Activated naive CD8-positive, alpha-beta T cell treated with anti-CD3 and anti-CD28 coated beads, Interleukin-2, amount 50 U/mL, for 24 hours (primary cell): ENCODE data around the gene USP11.

ENCODE experiments used
- ATAC-seq: fragments of 150-1000 bp; cut with Tn5 transposase; one replicate; pipeline ENCODE4 v1.10.0; 2021
- DNase-seq: peaks from one replicate; pipeline ENCODE4 v3.0.0; 2021
- H3K27ac Mint-ChIP-seq: one replicate; pipeline ENCODE4 v1.8.0; 2021; ENCODE audit warnings: mild to moderate bottlenecking, mixed read lengths
- H3K27me3 Mint-ChIP-seq: one replicate; pipeline ENCODE4 v1.8.0; 2021; ENCODE audit warnings: mixed read lengths
- H3K36me3 Mint-ChIP-seq: one replicate; pipeline ENCODE4 v1.8.0; 2021; ENCODE audit warnings: low read depth, mixed read lengths
- H3K4me1 Mint-ChIP-seq: one replicate; pipeline ENCODE4 v1.8.0; 2021; ENCODE audit warnings: mixed read lengths
- H3K4me3 Mint-ChIP-seq: one replicate; pipeline ENCODE4 v1.8.0; 2021; ENCODE audit warnings: mild to moderate bottlenecking, moderate library complexity, mixed read lengths
- H3K9me3 Mint-ChIP-seq: one replicate; pipeline ENCODE4 v1.8.0; 2021; ENCODE audit warnings: mixed read lengths

Gene USP11

DNA sequence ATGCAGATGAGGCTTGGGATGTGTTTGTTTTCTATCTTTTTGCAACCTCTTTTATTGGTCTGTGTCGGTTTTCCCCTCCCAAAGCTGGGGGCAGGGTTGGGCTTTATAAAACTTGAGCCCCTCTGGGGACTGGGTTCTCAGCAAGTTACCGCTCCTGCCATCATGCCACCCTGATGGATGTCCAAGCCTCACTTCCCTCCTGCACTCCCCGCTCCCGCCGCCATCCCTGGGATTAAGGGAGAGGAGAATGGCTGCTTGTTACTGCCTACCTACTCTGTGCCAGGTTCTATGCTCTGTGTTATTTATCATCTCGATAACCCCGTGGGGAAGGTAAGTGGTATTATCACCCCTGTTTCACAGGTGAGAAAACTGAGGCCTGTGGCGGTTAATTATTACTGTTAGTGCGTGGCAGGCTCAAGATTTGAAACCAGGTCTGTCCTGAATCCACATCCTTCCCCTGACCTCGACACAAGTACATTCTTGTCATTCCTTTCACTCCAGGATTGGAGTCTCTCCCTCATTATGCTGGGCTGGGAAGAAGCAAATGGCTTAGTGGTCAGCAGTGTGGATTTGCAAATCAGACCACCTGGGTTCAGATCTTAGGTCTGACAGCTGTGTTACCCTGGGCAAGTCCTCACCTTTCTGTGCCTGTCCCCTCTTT lies 34.7 kb upstream of the USP11 start:
- Mint-ChIP-seq H3K36me3 (peaks cover 42% of the 10 kb centered on the region), H3K4me1 (peaks cover 36% of the 10 kb centered on the region), H3K9me3 (no peaks in the 10 kb centered on the region), H3K27ac (no peak overlapping the region), H3K4me3 (no peak overlapping the region), H3K27me3 (no peaks in the 10 kb centered on the region)
- ATAC-seq (no peak), DNase-seq (no peak)

GRCh38 chrX:47198687-47199080 lies 34.1 kb upstream of the USP11 start:
- H3K9me3 Mint-ChIP-seq = no peaks in the 10 kb centered on the region

GRCh38 chrX:47199286-47199685 lies 33.5 kb upstream of the USP11 start:
- H3K36me3 Mint-ChIP-seq = peaks cover 41% of the 10 kb centered on the region
- H3K4me3 Mint-ChIP-seq = no peak overlapping the region
- H3K27me3 Mint-ChIP-seq = no peaks in the 10 kb centered on the region
- DNase-seq (no peak), ATAC-seq (no peak)
- no peak overlapping the region for H3K27ac Mint-ChIP-seq
- no peaks in the 10 kb centered on the region for H3K9me3 Mint-ChIP-seq
- peaks cover 32% of the 10 kb centered on the region for H3K4me1 Mint-ChIP-seq

More at GRCh38 chrX:47198687-47199080, 34.1 kb upstream of the USP11 start:
- no peaks in the 10 kb centered on the region for H3K27me3 Mint-ChIP-seq
- H3K4me1 Mint-ChIP-seq = peaks cover 32% of the 10 kb centered on the region
- ATAC-seq (no peak), DNase-seq (no peak)
- H3K4me3 Mint-ChIP-seq = no peak overlapping the region
- H3K27ac Mint-ChIP-seq = no peak overlapping the region
- peaks cover 42% of the 10 kb centered on the region for H3K36me3 Mint-ChIP-seq

DNA sequence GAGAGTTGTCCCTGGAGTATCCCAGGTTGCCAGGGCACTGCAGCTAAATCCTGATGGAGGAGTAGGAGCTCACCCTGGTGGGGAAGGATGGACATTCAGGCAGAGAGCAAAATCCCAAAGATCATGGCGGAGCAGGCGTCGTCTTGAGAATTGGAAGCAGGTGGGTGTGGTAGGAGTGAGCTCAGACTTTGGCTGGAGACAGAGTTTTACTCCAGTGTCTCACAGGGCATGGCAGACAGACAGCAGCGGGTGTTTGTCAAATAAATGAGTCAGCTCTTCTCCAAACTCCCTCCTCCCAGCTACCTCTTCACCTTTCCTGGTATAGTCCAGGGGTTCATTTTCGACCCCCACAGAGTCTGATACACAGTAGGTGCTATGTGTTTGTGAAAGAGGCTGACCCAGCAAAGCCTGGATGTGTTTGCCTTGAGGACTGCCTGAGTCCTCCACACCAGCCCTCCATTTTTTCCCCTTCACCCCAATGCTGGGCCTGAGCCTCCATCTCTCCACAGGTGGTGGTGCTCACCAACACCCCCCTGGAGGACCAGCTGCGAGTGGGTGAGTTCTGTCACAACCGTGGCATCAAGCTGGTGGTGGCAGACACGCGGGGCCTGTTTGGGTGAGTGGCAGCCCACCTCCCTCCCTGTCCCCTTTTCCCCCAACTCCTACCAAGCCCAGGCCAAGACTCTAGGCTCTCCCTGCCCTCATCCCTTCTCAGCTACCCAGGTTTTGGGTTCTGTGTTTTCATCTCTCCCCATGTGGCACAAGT lies 32.2 kb upstream of the USP11 start:
- ATAC-seq (no peak), DNase-seq (no peak)
- H3K36me3 Mint-ChIP-seq = peaks cover 38% of the 10 kb centered on the region
- no peak overlapping the region for H3K4me3 Mint-ChIP-seq
- no peak overlapping the region for H3K27ac Mint-ChIP-seq
- H3K9me3 Mint-ChIP-seq = no peaks in the 10 kb centered on the region
- no peaks in the 10 kb centered on the region for H3K27me3 Mint-ChIP-seq
- peaks cover 24% of the 10 kb centered on the region for H3K4me1 Mint-ChIP-seq

DNA sequence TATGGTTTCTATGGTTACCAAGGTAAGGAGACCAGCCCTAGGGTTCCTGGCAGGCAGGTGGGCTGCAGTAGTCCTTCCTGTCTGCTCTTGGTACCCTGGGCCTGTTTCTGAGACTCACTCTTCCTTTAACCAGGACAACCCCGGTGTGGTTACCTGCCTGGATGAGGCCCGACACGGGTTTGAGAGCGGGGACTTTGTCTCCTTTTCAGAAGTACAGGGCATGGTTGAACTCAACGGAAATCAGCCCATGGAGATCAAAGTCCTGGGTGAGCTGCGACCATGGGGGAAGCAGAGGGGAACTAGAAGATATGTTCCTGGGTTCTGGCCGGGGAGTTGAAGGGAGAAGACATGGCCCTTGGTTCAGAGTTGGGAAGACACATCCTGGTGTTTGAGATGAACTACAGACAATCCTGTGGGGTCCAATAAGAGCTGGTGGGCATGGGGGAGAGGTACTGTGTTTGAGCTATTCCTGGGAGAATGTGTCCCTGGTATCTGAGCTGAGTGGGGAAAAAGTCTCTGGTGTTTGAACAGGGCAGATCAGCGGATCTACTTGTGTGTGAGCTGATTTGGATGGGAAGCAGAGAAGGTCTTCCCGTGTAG lies 31.4 kb upstream of the USP11 start:
- H3K4me1 Mint-ChIP-seq = peaks cover 15% of the 10 kb centered on the region
- H3K27ac Mint-ChIP-seq = no peak overlapping the region
- no peaks in the 10 kb centered on the region for H3K27me3 Mint-ChIP-seq
- H3K9me3 Mint-ChIP-seq = no peaks in the 10 kb centered on the region
- no peak for ATAC-seq
- no peak for DNase-seq
- peaks cover 34% of the 10 kb centered on the region for H3K36me3 Mint-ChIP-seq
- no peak overlapping the region for H3K4me3 Mint-ChIP-seq

DNA sequence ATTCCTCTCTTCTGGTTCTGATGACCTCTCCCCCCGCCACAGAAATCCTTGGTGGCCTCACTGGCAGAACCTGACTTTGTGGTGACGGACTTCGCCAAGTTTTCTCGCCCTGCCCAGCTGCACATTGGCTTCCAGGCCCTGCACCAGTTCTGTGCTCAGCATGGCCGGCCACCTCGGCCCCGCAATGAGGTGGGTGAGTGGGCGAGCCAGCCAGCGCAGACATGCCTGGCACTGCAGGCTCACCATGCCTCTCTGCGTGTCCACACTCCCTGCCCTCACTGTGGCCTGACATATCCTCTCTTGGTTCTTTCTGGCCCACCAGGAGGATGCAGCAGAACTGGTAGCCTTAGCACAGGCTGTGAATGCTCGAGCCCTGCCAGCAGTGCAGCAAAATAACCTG lies 30.5 kb upstream of the USP11 start:
- Mint-ChIP-seq H3K27ac (no peak overlapping the region), H3K4me1 (peaks cover 7% of the 10 kb centered on the region), H3K9me3 (no peaks in the 10 kb centered on the region), H3K27me3 (no peaks in the 10 kb centered on the region), H3K4me3 (no peak overlapping the region), H3K36me3 (peaks cover 42% of the 10 kb centered on the region)
- DNase-seq (no peak), ATAC-seq (no peak)

GRCh38 chrX:47202877-47203276 lies 29.9 kb upstream of the USP11 start:
- Mint-ChIP-seq H3K27ac (no peak overlapping the region), H3K27me3 (no peaks in the 10 kb centered on the region), H3K4me3 (no peak overlapping the region), H3K9me3 (no peaks in the 10 kb centered on the region), H3K4me1 (peaks cover 3% of the 10 kb centered on the region), H3K36me3 (peaks cover 43% of the 10 kb centered on the region)
- ATAC-seq = no peak
- no peak for DNase-seq

- peaks cover 3% of the 10 kb centered on the region for H3K4me1 Mint-ChIP-seq
- H3K27ac Mint-ChIP-seq = no peak overlapping the region
- H3K9me3 Mint-ChIP-seq = no peaks in the 10 kb centered on the region
- no peaks in the 10 kb centered on the region for H3K27me3 Mint-ChIP-seq
- no peak overlapping the region for H3K4me3 Mint-ChIP-seq
- ATAC-seq (no peak), DNase-seq (no peak)
- peaks cover 37% of the 10 kb centered on the region for H3K36me3 Mint-ChIP-seq
Measured at GRCh38 chrX:47204970-47205369, 27.8 kb upstream of the USP11 start.

DNA sequence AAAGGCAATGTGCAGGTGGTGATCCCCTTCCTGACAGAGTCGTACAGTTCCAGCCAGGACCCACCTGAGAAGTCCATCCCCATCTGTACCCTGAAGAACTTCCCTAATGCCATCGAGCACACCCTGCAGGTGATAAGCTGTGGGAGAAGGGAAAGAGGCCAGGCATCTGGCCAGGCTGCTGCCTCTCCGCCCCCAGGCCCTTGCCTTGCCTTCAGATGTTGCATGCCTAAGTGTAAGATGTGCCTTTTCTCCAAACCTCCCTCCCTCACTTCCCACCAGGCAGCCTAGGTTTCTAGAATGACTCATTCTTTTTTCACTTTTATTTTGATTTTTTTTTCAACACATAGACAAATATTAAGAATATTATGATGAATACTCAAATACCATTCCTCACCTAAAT lies 26.5 kb upstream of the USP11 start:
- ATAC-seq (no peak), DNase-seq (no peak)
- Mint-ChIP-seq H3K4me3 (no peak overlapping the region), H3K36me3 (peaks cover 28% of the 10 kb centered on the region), H3K9me3 (no peaks in the 10 kb centered on the region), H3K27me3 (no peaks in the 10 kb centered on the region), H3K4me1 (peaks cover 3% of the 10 kb centered on the region), H3K27ac (no peak overlapping the region)

DNA sequence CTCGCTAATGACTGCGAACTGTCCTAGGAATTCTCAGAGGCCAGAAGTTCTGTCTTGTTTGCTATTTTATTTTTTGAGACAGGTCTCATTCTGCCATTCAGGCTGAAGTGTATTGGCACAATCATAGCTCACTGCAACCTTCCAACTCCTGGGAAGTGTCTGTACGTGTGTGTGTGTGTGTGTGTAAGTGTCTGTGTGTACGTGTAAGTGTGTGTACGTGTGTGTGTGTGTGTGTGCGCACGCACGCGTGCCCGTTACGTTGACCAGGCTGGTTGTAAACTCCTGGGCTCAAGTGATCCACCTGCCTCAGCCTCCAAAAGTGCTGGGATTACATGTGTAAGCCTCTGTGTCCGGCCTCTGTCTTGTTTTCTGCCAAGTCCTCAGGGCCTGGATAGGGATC lies 24.7 kb upstream of the USP11 start:
- no peak overlapping the region for H3K4me3 Mint-ChIP-seq
- DNase-seq (no peak), ATAC-seq (no peak)
- H3K36me3 Mint-ChIP-seq = peaks cover 25% of the 10 kb centered on the region
- no peaks in the 10 kb centered on the region for H3K27me3 Mint-ChIP-seq
- H3K27ac Mint-ChIP-seq = no peak overlapping the region
- peaks cover 3% of the 10 kb centered on the region for H3K4me1 Mint-ChIP-seq
- H3K9me3 Mint-ChIP-seq = no peaks in the 10 kb centered on the region

DNA sequence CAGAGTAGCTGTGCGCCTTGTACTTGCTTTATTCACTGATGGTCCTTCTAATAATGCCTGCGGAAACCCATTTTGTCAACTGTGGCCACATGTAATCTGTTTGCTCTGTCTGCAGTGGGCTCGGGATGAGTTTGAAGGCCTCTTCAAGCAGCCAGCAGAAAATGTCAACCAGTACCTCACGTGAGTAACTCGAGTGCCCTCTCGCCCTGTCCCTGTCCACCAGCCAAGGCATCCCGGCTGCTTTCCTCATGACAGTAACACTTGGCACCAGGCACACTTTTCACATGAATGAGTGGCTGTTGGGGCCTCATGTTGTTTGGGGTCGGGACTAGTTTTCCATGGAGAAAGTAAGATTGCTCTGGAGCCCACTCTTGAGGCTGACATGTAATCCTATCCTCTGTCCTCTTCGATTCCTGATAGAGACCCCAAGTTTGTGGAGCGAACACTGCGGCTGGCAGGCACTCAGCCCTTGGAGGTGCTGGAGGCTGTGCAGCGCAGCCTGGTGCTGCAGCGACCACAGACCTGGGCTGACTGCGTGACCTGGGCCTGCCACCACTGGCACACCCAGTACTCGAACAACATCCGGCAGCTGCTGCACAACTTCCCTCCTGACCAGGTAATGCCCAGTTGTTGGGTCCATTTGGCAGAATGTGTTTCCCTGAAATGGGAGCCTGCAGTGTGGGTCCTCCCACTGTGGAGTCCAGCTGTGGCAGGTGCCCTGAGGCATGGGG lies 23.1 kb upstream of the USP11 start:
- peaks cover 29% of the 10 kb centered on the region for H3K36me3 Mint-ChIP-seq
- H3K4me3 Mint-ChIP-seq = no peak overlapping the region
- ATAC-seq (no peak), DNase-seq (no peak)
- no peaks in the 10 kb centered on the region for H3K9me3 Mint-ChIP-seq
- no peaks in the 10 kb centered on the region for H3K27me3 Mint-ChIP-seq
- H3K27ac Mint-ChIP-seq = no peak overlapping the region
- H3K4me1 Mint-ChIP-seq = peaks cover 5% of the 10 kb centered on the region

DNA sequence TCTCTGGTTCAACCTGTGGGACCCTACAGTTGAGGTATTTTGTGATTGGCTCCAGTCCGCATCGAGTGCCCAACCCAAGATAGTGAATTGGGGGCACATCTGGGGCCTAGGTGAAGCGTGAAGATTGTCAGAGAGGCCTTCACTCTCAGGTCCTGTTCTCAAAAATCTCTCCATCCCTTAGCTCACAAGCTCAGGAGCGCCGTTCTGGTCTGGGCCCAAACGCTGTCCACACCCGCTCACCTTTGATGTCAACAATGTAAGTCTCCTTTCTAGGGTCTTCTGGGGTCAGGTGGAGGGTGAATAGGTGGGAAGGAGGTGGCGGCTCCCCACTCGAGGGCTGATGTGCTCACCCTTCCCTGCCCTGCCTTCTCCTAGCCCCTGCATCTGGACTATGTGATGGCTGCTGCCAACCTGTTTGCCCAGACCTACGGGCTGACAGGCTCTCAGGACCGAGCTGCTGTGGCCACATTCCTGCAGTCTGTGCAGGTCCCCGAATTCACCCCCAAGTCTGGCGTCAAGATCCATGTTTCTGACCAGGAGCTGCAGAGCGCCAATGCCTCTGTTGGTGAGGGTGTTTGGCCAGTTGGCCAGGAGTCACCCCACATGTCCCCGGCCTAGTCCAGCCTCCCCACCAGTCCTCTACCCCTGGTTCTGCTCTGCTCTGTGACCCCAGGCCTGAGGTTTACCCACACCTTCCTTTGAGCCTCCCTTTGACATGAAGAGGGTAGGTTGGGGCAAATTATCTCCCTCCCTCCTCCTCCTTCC lies 22.0 kb upstream of the USP11 start:
- no peaks in the 10 kb centered on the region for H3K9me3 Mint-ChIP-seq
- H3K4me1 Mint-ChIP-seq = peaks cover 7% of the 10 kb centered on the region
- no peak for DNase-seq
- no peak for ATAC-seq
- H3K36me3 Mint-ChIP-seq = peaks cover 26% of the 10 kb centered on the region
- H3K4me3 Mint-ChIP-seq = no peak overlapping the region
- no peak overlapping the region for H3K27ac Mint-ChIP-seq
- H3K27me3 Mint-ChIP-seq = no peaks in the 10 kb centered on the region

- Mint-ChIP-seq H3K4me1 (peaks cover 24% of the 10 kb centered on the region), H3K27ac (no peak overlapping the region)
Measured at GRCh38 chrX:47212381-47213293, 20.2 kb upstream of the USP11 start.

More at GRCh38 chrX:47212381-47213293, 20.2 kb upstream of the USP11 start:
- ATAC-seq (no peak), DNase-seq (no peak)
- Mint-ChIP-seq H3K36me3 (peaks cover 23% of the 10 kb centered on the region), H3K27me3 (no peaks in the 10 kb centered on the region), H3K4me3 (no peak overlapping the region), H3K9me3 (no peaks in the 10 kb centered on the region)
